ENCODE results near the gene XXYLT1. TPM values are rescaled to one million over a fixed set of nuclear protein-coding genes. Genes with fewer than 3 reads are reported as not detected.

The XXYLT1 gene
- total RNA-seq, 1 donor from 2014 or later: 8.9 TPM

- no peaks in the 10 kb centered on the region for H3K27me3 ChIP-seq (ENCODE audit: low read depth)
- intact Hi-C loops (cut with DNase I): no loop called here
- ATAC-seq (no peak), DNase-seq (no peak)
- no peak overlapping the region for H3K4me3 ChIP-seq
- no peaks in the 10 kb centered on the region for H3K4me1 ChIP-seq
- peaks cover 5% of the 10 kb centered on the region for H3K9me3 ChIP-seq
- H3K27ac ChIP-seq: no peak overlapping the region
- H3K36me3 ChIP-seq: no peaks in the 10 kb centered on the region
- no peak for TF ChIP-seq CTCF (IDR thresholded peaks at IDR 0.05)
These were observed 135.0 kb downstream of the XXYLT1 start for GRCh38 chr3:195135917-195136316.

GRCh38 chr3:195134431-195134830 lies 136.5 kb downstream of the XXYLT1 start:
- no peaks in the 10 kb centered on the region for H3K27me3 ChIP-seq (ENCODE audit: low read depth)
- no peaks in the 10 kb centered on the region for H3K4me1 ChIP-seq
- TF ChIP-seq CTCF (IDR thresholded peaks at IDR 0.05): no peak
- intact Hi-C loops (cut with DNase I): no loop called here
- H3K4me3 ChIP-seq: no peak overlapping the region
- no peak overlapping the region for H3K27ac ChIP-seq
- no peaks in the 10 kb centered on the region for H3K9me3 ChIP-seq
- ATAC-seq (no peak), DNase-seq (no peak)
- H3K36me3 ChIP-seq: no peaks in the 10 kb centered on the region

GRCh38 chr3:195133462-195133861 lies 137.5 kb downstream of the XXYLT1 start:
- H3K27me3 ChIP-seq (ENCODE audit: low read depth): no peaks in the 10 kb centered on the region
- no peaks in the 10 kb centered on the region for H3K9me3 ChIP-seq
- DNase-seq: no peak
- ATAC-seq: peak in 1 of 2 donors; percentile 12
- TF ChIP-seq CTCF (IDR thresholded peaks at IDR 0.05): no peak
- intact Hi-C loops (cut with DNase I): no loop called here
- no peaks in the 10 kb centered on the region for H3K36me3 ChIP-seq
- no peak overlapping the region for H3K27ac ChIP-seq
- H3K4me3 ChIP-seq: no peak overlapping the region
- no peaks in the 10 kb centered on the region for H3K4me1 ChIP-seq

GRCh38 chr3:195133013-195133412 lies 137.9 kb downstream of the XXYLT1 start:
- ATAC-seq (no peak), DNase-seq (no peak)
- no peak overlapping the region for H3K4me3 ChIP-seq
- no peak overlapping the region for H3K27ac ChIP-seq
- intact Hi-C loops (cut with DNase I): no loop called here
- no peak for TF ChIP-seq CTCF (IDR thresholded peaks at IDR 0.05)
- H3K27me3 ChIP-seq (ENCODE audit: low read depth): no peaks in the 10 kb centered on the region
- no peaks in the 10 kb centered on the region for H3K4me1 ChIP-seq
- H3K9me3 ChIP-seq: no peaks in the 10 kb centered on the region
- H3K36me3 ChIP-seq: no peaks in the 10 kb centered on the region

- H3K27me3 ChIP-seq (ENCODE audit: low read depth): no peaks in the 10 kb centered on the region
- ATAC-seq: no peak
- no peak for TF ChIP-seq CTCF (IDR thresholded peaks at IDR 0.05)
- no peaks in the 10 kb centered on the region for H3K9me3 ChIP-seq
- no peak overlapping the region for H3K4me3 ChIP-seq
- no peaks in the 10 kb centered on the region for H3K4me1 ChIP-seq
- no peak for DNase-seq
- no peaks in the 10 kb centered on the region for H3K36me3 ChIP-seq
- H3K27ac ChIP-seq: no peak overlapping the region
- intact Hi-C loops (cut with DNase I): no loop called here
These were observed 139.8 kb downstream of the XXYLT1 start for GRCh38 chr3:195131176-195131575.
